Activated CD8-positive, alpha-beta T cell treated with anti-CD3 and anti-CD28 coated beads for 36 hours (primary cell): ENCODE measurements around the gene NKX2-8. TPM values are rescaled to one million over a fixed set of nuclear protein-coding genes. Genes with fewer than 3 reads are reported as not detected.
A peak's percentile ranks its signal among the peaks of the same experiment; 100 is the strongest.

Experiments
- ATAC-seq: fragments of 200-7000 bp; cut with Tn5 transposase; one replicate; pipeline ENCODE4 v1.10.0; 2021; ENCODE audit warnings: mild to moderate bottlenecking, moderate library complexity
- CTCF ChIA-PET: fragments of 350-600 bp; sonication (Branson Sonifier 250); formaldehyde crosslinking; loops from one replicate; lab custom pipeline; 2021; ENCODE audit warnings: antibody characterized with exemption; lab: Charles Lee
- POLR2A ChIA-PET: fragments of 350-600 bp; sonication (Branson Sonifier 250); formaldehyde crosslinking; loops from one replicate; lab custom pipeline; 2021; ENCODE audit warnings: antibody characterized with exemption; lab: Charles Lee
- DNase-seq: peaks from one replicate; pipeline ENCODE4 v3.0.0-alpha.2; 2020
- H3K27ac Mint-ChIP-seq: one replicate; pipeline ENCODE4 v1.8.0; 2021; ENCODE audit warnings: mild to moderate bottlenecking, mixed read lengths
- H3K27me3 Mint-ChIP-seq: one replicate; pipeline ENCODE4 v1.8.0; 2021; ENCODE audit warnings: mixed read lengths
- H3K36me3 Mint-ChIP-seq: one replicate; pipeline ENCODE4 v1.8.0; 2021; ENCODE audit warnings: low read depth, mixed read lengths
- H3K4me1 Mint-ChIP-seq: one replicate; pipeline ENCODE4 v1.8.0; 2021; ENCODE audit warnings: low read depth, mixed read lengths
- H3K4me3 Mint-ChIP-seq: one replicate; pipeline ENCODE4 v1.8.0; 2021; ENCODE audit warnings: mild to moderate bottlenecking, moderate library complexity, mixed read lengths
- H3K9me3 Mint-ChIP-seq: one replicate; pipeline ENCODE4 v1.8.0; 2021; ENCODE audit warnings: mixed read lengths
- CTCF ChIP-seq: fragments of 200-600 bp; IDR thresholded peaks from one replicate; pipeline ENCODE4 v1.8.0; 2022; ENCODE audit warnings: antibody characterized with exemption, mild to moderate bottlenecking
- intact Hi-C: fragments of 100-400 bp; cut with micrococcal nuclease; formaldehyde crosslinking; loops from one replicate; pipeline ENCODE4 v1.10.0; 2022
- total RNA-seq, 2 experiments: library from RNA; stranded (reverse); gene quantifications; one replicate each; pipeline ENCODE4 v1.2.3, GENCODE V29; 2021

NKX2-8 gene
- total RNA-seq, 2 experiments from 2014 or later, result not detected

DNA sequence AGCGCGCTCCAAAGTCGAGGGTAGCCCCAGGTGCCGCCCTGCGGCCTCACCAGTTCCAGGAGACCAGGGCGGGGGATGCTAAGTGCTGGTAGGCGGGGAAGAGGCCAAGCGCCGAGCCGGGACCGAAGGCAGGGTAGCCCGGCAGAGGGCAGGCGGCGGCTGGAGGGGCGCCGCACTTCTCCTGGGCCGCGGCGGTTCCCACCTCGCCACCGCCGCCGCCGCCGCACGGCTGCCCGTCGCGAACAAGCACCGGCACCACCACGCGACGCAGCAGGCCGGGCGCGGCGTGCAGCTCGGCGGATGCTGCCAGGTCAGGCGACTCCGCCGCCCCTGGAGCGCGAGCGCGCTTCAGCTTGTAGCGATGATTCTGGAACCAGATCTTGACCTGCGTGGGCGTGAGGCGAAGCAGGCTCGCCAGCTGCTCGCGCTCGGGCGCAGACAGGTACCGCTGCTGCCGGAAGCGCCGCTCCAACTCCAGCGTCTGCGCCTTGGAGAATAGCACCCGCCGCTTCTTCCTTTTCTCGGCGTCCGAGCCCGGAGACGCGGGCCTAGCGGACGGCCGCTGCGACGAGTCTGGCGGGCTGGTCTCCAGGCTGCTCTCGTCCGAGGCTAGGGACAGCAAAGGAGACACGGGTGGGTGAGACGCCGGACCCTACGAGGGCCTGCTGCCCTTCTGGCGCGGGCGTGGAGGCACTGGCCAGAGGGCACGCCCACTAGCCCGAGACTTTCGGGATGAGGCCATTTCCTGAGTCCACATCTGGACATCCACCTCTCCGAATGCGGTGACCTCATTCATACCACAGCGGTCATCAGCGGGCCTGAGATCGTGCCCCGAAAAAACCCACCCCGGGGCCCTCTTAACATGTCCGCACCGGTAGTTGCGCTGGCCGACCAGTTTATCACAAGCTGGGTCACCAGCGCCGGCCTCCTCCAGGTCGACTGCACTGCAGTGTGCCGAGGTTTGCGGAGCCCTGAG lies 1.3 kb downstream of the NKX2-8 start:
- ChIA-PET POLR2A (no interaction called here), CTCF (interaction anchor here (1.1 kb wide), 1 partner anchor 9 kb away, joined by 3 read pairs; no protein-coding TSS in a partner anchor)
- Mint-ChIP-seq H3K27ac (no peak overlapping the region), H3K36me3 (no peaks in the 10 kb centered on the region), H3K4me3 (no peak overlapping the region), H3K4me1 (no peaks in the 10 kb centered on the region), H3K27me3 (peaks cover 59% of the 10 kb centered on the region), H3K9me3 (no peaks in the 10 kb centered on the region)
- no peak for ATAC-seq
- intact Hi-C loops, result loop anchor here (5.0 kb wide), 1 partner anchor 76 kb away; no protein-coding TSS in a partner anchor
- DNase-seq, result peak; percentile 43
- TF ChIP-seq CTCF, result no peak

- no peak for DNase-seq
- no peaks in the 10 kb centered on the region for H3K4me1 Mint-ChIP-seq
- POLR2A ChIA-PET, result no interaction called here
- no peaks in the 10 kb centered on the region for H3K36me3 Mint-ChIP-seq
- intact Hi-C loops, result loop anchor here (5.0 kb wide), 1 partner anchor 77 kb away; no protein-coding TSS in a partner anchor
- CTCF ChIA-PET, result interaction anchor here (1.1 to 2.6 kb wide), 2 partner anchors 10 to 27 kb away, joined by 3 to 9 read pairs; no protein-coding TSS in a partner anchor
- H3K4me3 Mint-ChIP-seq, result no peak overlapping the region
- no peak for ATAC-seq
- H3K9me3 Mint-ChIP-seq, result no peaks in the 10 kb centered on the region
- no peak for TF ChIP-seq CTCF
- no peak overlapping the region for H3K27ac Mint-ChIP-seq
- peaks cover 55% of the 10 kb centered on the region for H3K27me3 Mint-ChIP-seq
These were observed 2.1 kb downstream of the NKX2-8 start for GRCh38 chr14:36580141-36580855.

DNA sequence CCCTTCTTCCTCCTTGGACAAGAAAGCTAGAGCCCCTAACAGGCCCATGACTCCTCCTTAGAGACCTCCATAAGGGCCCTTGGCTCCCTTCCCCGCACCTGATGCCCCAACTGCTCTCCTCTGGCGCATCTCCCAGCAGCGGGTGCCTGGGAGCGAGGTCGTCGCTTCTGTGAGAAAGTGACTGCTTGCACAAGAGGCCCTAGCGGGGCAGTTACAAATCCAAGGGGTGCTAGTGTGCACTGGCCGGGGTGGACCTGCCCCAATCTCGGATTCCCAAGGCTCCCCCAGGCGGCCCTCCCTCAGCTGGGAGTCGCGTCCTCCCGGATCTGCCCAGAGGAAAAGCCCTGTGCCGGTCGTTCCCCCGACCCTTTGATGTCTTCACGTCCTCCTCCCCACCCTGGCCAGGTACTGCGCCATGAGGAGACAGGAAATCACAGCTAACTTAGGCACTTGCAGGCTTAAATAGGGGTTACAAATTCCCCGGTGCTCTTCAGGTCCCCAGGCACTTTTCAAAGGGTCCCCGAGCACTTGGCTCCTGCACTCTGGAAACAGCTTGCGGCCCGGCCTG lies 2.8 kb downstream of the NKX2-8 start:
- CTCF ChIA-PET, result interaction anchor here (2.6 kb wide), 1 partner anchor 26 kb away, joined by 9 read pairs; no protein-coding TSS in a partner anchor
- Mint-ChIP-seq H3K4me1 (no peaks in the 10 kb centered on the region), H3K9me3 (no peaks in the 10 kb centered on the region), H3K27me3 (peaks cover 49% of the 10 kb centered on the region), H3K36me3 (no peaks in the 10 kb centered on the region), H3K4me3 (no peak overlapping the region), H3K27ac (no peak overlapping the region)
- intact Hi-C loops, result loop anchor here (5.0 kb wide), 1 partner anchor 78 kb away; no protein-coding TSS in a partner anchor
- DNase-seq (no peak), ATAC-seq (no peak)
- no peak for TF ChIP-seq CTCF
- POLR2A ChIA-PET, result no interaction called here

GRCh38 chr14:36579001-36579555 lies 3.3 kb downstream of the NKX2-8 start:
- H3K9me3 Mint-ChIP-seq, result no peaks in the 10 kb centered on the region
- no peak overlapping the region for H3K4me3 Mint-ChIP-seq
- ATAC-seq (no peak), DNase-seq (no peak)
- no peaks in the 10 kb centered on the region for H3K4me1 Mint-ChIP-seq
- H3K36me3 Mint-ChIP-seq, result no peaks in the 10 kb centered on the region
- TF ChIP-seq CTCF, result no peak
- peaks cover 44% of the 10 kb centered on the region for H3K27me3 Mint-ChIP-seq
- ChIA-PET POLR2A (no interaction called here), CTCF (interaction anchor here (2.6 kb wide), 1 partner anchor 26 kb away, joined by 9 read pairs; no protein-coding TSS in a partner anchor)
- no peak overlapping the region for H3K27ac Mint-ChIP-seq
- intact Hi-C loops, result no loop called here
